BLaER1 treated with 17β-estradiol and CSF1 and Interleukin-3, amounts not matched to agents 10 nM and 100 nM (cell line): ENCODE measurements around the gene ITGAD.
"Not testable (repeated sequence)": the region's sequence is repeated elsewhere in the genome, so short reads cannot be mapped to it uniquely, and the experiment has no call there.

Source experiments
- H3K27ac ChIP-seq, 11 experiments: shearing (Covaris generic); formaldehyde crosslinking; 2 replicates each; pipeline ENCODE4 v1.8.1; 2022
- H3K27me3 ChIP-seq, 11 experiments: shearing (Covaris generic); formaldehyde crosslinking; 2 replicates each; pipeline ENCODE4 v1.8.1; 2022
- H3K36me3 ChIP-seq, 11 experiments: shearing (Covaris generic); formaldehyde crosslinking; 2 replicates each; pipeline ENCODE4 v1.8.1; 2022
- H3K4me1 ChIP-seq, 10 experiments: shearing (Covaris generic); formaldehyde crosslinking; 2 replicates each; pipeline ENCODE4 v1.8.1; 2022
- H3K4me2 ChIP-seq, 11 experiments: shearing (Covaris generic); formaldehyde crosslinking; 2 replicates each; pipeline ENCODE4 v1.8.1; 2022
- H3K4me3 ChIP-seq, 10 experiments: shearing (Covaris generic); formaldehyde crosslinking; 2 replicates each; pipeline ENCODE4 v1.8.1; 2022
- H3K9ac ChIP-seq, 11 experiments: shearing (Covaris generic); formaldehyde crosslinking; 2 replicates each; pipeline ENCODE4 v1.8.1; 2022
- H3K9me3 ChIP-seq, 11 experiments: shearing (Covaris generic); formaldehyde crosslinking; replicated peaks in 1 of 11; 2 replicates each; pipeline ENCODE4 v1.8.1; 2022
- H4K20me1 ChIP-seq, 11 experiments: shearing (Covaris generic); formaldehyde crosslinking; 2 replicates each; pipeline ENCODE4 v1.8.1; 2022
- Cebpa-rat ChIP-seq, 11 experiments: shearing (Covaris generic); IDR thresholded peaks; 2 replicates each; pipeline ENCODE4 v1.8.1; 2022

Gene ITGAD

GRCh38 chr16:31412750-31413149 lies 19.6 kb downstream of the ITGAD start:
- H3K4me3 ChIP-seq, result no peak overlapping the region
- no peak overlapping the region for H3K9ac ChIP-seq
- TF ChIP-seq Cebpa-rat (IDR thresholded peaks at IDR 0.05), result no peak
- peaks cover 0 to 7% (median 0%) of the 10 kb centered on the region in 11 experiments; a peak in 3 of 22 replicates for H3K9me3 ChIP-seq
- no peaks in the 10 kb centered on the region for H3K36me3 ChIP-seq
- H3K4me2 ChIP-seq, result no peak overlapping the region
- peaks cover 0 to 4% (median 0%) of the 10 kb centered on the region in 10 experiments; a peak in 1 of 20 replicates for H3K4me1 ChIP-seq
- no peaks in the 10 kb centered on the region for H3K27me3 ChIP-seq
- no peaks in the 10 kb centered on the region for H4K20me1 ChIP-seq
- no peak overlapping the region for H3K27ac ChIP-seq

GRCh38 chr16:31413381-31413780 lies 20.2 kb downstream of the ITGAD start:
- H3K27me3 ChIP-seq, result no peaks in the 10 kb centered on the region
- H3K9ac ChIP-seq, result no peak overlapping the region
- TF ChIP-seq Cebpa-rat (IDR thresholded peaks at IDR 0.05), result no peak

GRCh38 chr16:31413943-31414342 lies 20.8 kb downstream of the ITGAD start:
- Histone ChIP-seq H3K27me3 (no peaks in the 10 kb centered on the region), H3K36me3 (no peaks in the 10 kb centered on the region), H3K27ac (no peak overlapping the region), H3K4me2 (no peak overlapping the region), H3K4me1 (peaks cover 0 to 4% (median 0%) of the 10 kb centered on the region in 10 experiments; a peak in 1 of 20 replicates), H4K20me1 (no peaks in the 10 kb centered on the region), H3K9ac (no peak overlapping the region), H3K9me3 (peaks cover 0 to 11% (median 0%) of the 10 kb centered on the region in 11 experiments; a peak in 5 of 22 replicates), H3K4me3 (no peak overlapping the region)
- no peak for TF ChIP-seq Cebpa-rat (IDR thresholded peaks at IDR 0.05)

More at GRCh38 chr16:31413381-31413780, 20.2 kb downstream of the ITGAD start:
- Histone ChIP-seq H3K4me3 (no peak overlapping the region), H3K9me3 (peaks cover 0 to 11% (median 0%) of the 10 kb centered on the region in 11 experiments; a peak in 5 of 22 replicates), H3K36me3 (no peaks in the 10 kb centered on the region), H3K27ac (no peak overlapping the region), H3K4me2 (no peak overlapping the region), H3K4me1 (peaks cover 0 to 4% (median 0%) of the 10 kb centered on the region in 10 experiments; a peak in 1 of 20 replicates), H4K20me1 (no peaks in the 10 kb centered on the region)

GRCh38 chr16:31414706-31415105 lies 21.6 kb downstream of the ITGAD start:
- H3K9me3 ChIP-seq, result peaks cover 0 to 11% (median 0%) of the 10 kb centered on the region in 11 experiments; a peak in 5 of 22 replicates
- TF ChIP-seq Cebpa-rat (IDR thresholded peaks at IDR 0.05), result no peak
- no peak overlapping the region for H3K9ac ChIP-seq
- peaks cover 0 to 4% (median 0%) of the 10 kb centered on the region in 10 experiments; a peak in 1 of 20 replicates for H3K4me1 ChIP-seq
- no peaks in the 10 kb centered on the region for H3K36me3 ChIP-seq
- H3K27me3 ChIP-seq, result no peaks in the 10 kb centered on the region
- H3K4me2 ChIP-seq, result no peak overlapping the region
- no peaks in the 10 kb centered on the region for H4K20me1 ChIP-seq
- H3K27ac ChIP-seq, result no peak overlapping the region
- no peak overlapping the region for H3K4me3 ChIP-seq

- Histone ChIP-seq H3K36me3 (no peaks in the 10 kb centered on the region), H3K9me3 (peaks cover 0 to 27% (median 6%) of the 10 kb centered on the region in 11 experiments; a peak in 11 of 22 replicates), H3K4me1 (peaks cover 0 to 4% (median 0%) of the 10 kb centered on the region in 10 experiments; a peak in 1 of 20 replicates), H4K20me1 (no peaks in the 10 kb centered on the region), H3K27ac (no peak overlapping the region), H3K4me2 (no peak overlapping the region), H3K9ac (no peak overlapping the region), H3K27me3 (no peaks in the 10 kb centered on the region), H3K4me3 (no peak overlapping the region)
- no peak for TF ChIP-seq Cebpa-rat (IDR thresholded peaks at IDR 0.05)
Observed at GRCh38 chr16:31416371-31416770, 23.2 kb downstream of the ITGAD start.

- not testable (repeated sequence) for H3K4me1 ChIP-seq, H3K27me3 ChIP-seq, H4K20me1 ChIP-seq
Observed at GRCh38 chr16:31417036-31417435, 23.9 kb downstream of the ITGAD start.

GRCh38 chr16:31417916-31418315 lies 24.8 kb downstream of the ITGAD start:
- H3K4me2 ChIP-seq, result no peak overlapping the region
- no peaks in the 10 kb centered on the region for H4K20me1 ChIP-seq
- no peaks in the 10 kb centered on the region for H3K27me3 ChIP-seq
- H3K9ac ChIP-seq, result no peak overlapping the region
- no peak overlapping the region for H3K4me3 ChIP-seq
- H3K27ac ChIP-seq, result no peak overlapping the region
- peaks cover 0 to 40% (median 6%) of the 10 kb centered on the region in 11 experiments; a peak in 11 of 22 replicates for H3K9me3 ChIP-seq
- peaks cover 0 to 4% (median 0%) of the 10 kb centered on the region in 10 experiments; a peak in 1 of 20 replicates for H3K4me1 ChIP-seq
- no peak for TF ChIP-seq Cebpa-rat (IDR thresholded peaks at IDR 0.05)
- no peaks in the 10 kb centered on the region for H3K36me3 ChIP-seq

More at GRCh38 chr16:31417036-31417435, 23.9 kb downstream of the ITGAD start:
- H3K36me3 ChIP-seq, H3K4me2 ChIP-seq, H3K27ac ChIP-seq, H3K9ac ChIP-seq, H3K4me3 ChIP-seq: not testable (repeated sequence)
- H3K9me3 ChIP-seq, result peaks cover 0 to 34% (median 6%) of the 10 kb centered on the region in 11 experiments; a peak in 11 of 22 replicates

- peaks cover 0 to 40% (median 6%) of the 10 kb centered on the region in 11 experiments; a peak in 11 of 22 replicates for H3K9me3 ChIP-seq
- H3K27ac ChIP-seq, result no peak overlapping the region
- no peaks in the 10 kb centered on the region for H3K27me3 ChIP-seq
- H3K9ac ChIP-seq, result no peak overlapping the region
- H3K4me3 ChIP-seq, result no peak overlapping the region
- no peaks in the 10 kb centered on the region for H4K20me1 ChIP-seq
- no peak overlapping the region for H3K4me2 ChIP-seq
- no peak for TF ChIP-seq Cebpa-rat (IDR thresholded peaks at IDR 0.05)
- H3K4me1 ChIP-seq, result 0 out of 20 replicates have a peak, but pooled peaks cover 0 to 4% (median 0%) of the 10 kb centered on the region in 10 experiments
- no peaks in the 10 kb centered on the region for H3K36me3 ChIP-seq
Observed at GRCh38 chr16:31420037-31420436, 26.9 kb downstream of the ITGAD start.

- H3K9me3 ChIP-seq, result peaks cover 0 to 40% (median 6%) of the 10 kb centered on the region in 11 experiments; a peak in 11 of 22 replicates
- no peaks in the 10 kb centered on the region for H3K4me1 ChIP-seq
- no peak overlapping the region for H3K4me3 ChIP-seq
- no peaks in the 10 kb centered on the region for H3K36me3 ChIP-seq
- no peak overlapping the region for H3K4me2 ChIP-seq
- H4K20me1 ChIP-seq, result no peaks in the 10 kb centered on the region
- H3K27ac ChIP-seq, result no peak overlapping the region
- TF ChIP-seq Cebpa-rat (IDR thresholded peaks at IDR 0.05), result no peak
- no peak overlapping the region for H3K9ac ChIP-seq
- no peaks in the 10 kb centered on the region for H3K27me3 ChIP-seq
Observed at GRCh38 chr16:31421587-31421986, 28.5 kb downstream of the ITGAD start.

GRCh38 chr16:31423241-31423640 lies 30.1 kb downstream of the ITGAD start:
- Histone ChIP-seq H3K27me3 (no peaks in the 10 kb centered on the region), H3K36me3 (no peaks in the 10 kb centered on the region), H3K27ac (no peak overlapping the region), H4K20me1 (no peaks in the 10 kb centered on the region), H3K4me1 (no peaks in the 10 kb centered on the region), H3K4me3 (no peak overlapping the region), H3K9me3 (peaks cover 0 to 29% (median 6%) of the 10 kb centered on the region in 11 experiments; a peak in 8 of 22 replicates), H3K4me2 (no peak overlapping the region), H3K9ac (no peak overlapping the region)
- no peak for TF ChIP-seq Cebpa-rat (IDR thresholded peaks at IDR 0.05)
